PC-9 (cell line): ENCODE results near the gene GATAD2A. TPM values are rescaled to one million over a fixed set of nuclear protein-coding genes. Genes with fewer than 3 reads are reported as not detected.

Experiments
- BruUV-seq: library from RNA; stranded (reverse); fragments of 400-500 nt; replicated peaks from 2 replicates; lab custom pipeline; 2021; lab: Mats Ljungman, UMichigan
- CTCF ChIA-PET: fragments of 300-600 bp; sonication (Branson Sonifier 250); formaldehyde crosslinking; loops from one replicate; lab custom pipeline; 2022; ENCODE audit warnings: antibody characterized with exemption; lab: Charles Lee
- POLR2A ChIA-PET: fragments of 300-600 bp; sonication (Branson Sonifier 250); formaldehyde crosslinking; loops from one replicate; lab custom pipeline; 2022; ENCODE audit warnings: antibody characterized with exemption; ENCODE audit not compliant: unreplicated experiment; lab: Charles Lee
- DNase-seq, 2 experiments: peaks; one replicate each; pipeline versions ENCODE4 v3.0.0 to v3.0.0-alpha.2; 2015 to 2022; ENCODE audit warnings: mixed read lengths in 1 of 2
- H2AFZ ChIP-seq: fragments of 200-600 bp; sonication (generic); 2 replicates; pipeline ENCODE4 v1.8.1; 2017; ENCODE audit warnings: antibody characterized with exemption
- H3F3A ChIP-seq: fragments of 200-600 bp; sonication (generic); 2 replicates; pipeline ENCODE4 v1.8.1; 2017; ENCODE audit warnings: antibody characterized with exemption, mild to moderate bottlenecking, low read depth; ENCODE audit not compliant: insufficient read depth
- H3K27ac ChIP-seq: fragments of 200-600 bp; sonication (generic); 2 replicates; pipeline ENCODE4 v1.6.1; 2016; ENCODE audit warnings: mixed run types
- H3K27me3 ChIP-seq: fragments of 200-600 bp; sonication (generic); 2 replicates; pipeline ENCODE4 v1.6.1; 2016; ENCODE audit warnings: low read depth, mixed run types; ENCODE audit not compliant: insufficient read depth
- H3K36me3 ChIP-seq: fragments of 200-600 bp; sonication (generic); 2 replicates; pipeline ENCODE4 v1.6.1; 2016; ENCODE audit warnings: low read depth, mixed run types
- H3K4me1 ChIP-seq: fragments of 200-600 bp; sonication (generic); replicated peaks from 2 replicates; pipeline ENCODE4 v1.6.1; 2016; ENCODE audit warnings: mixed run types; ENCODE audit not compliant: insufficient read depth
- H3K4me2 ChIP-seq: fragments of 200-600 bp; sonication (generic); 2 replicates; pipeline ENCODE4 v1.6.1; 2017; ENCODE audit warnings: mixed run types
- H3K4me3 ChIP-seq: fragments of 200-600 bp; sonication (generic); 2 replicates; pipeline ENCODE4 v1.6.1; 2016; ENCODE audit warnings: mixed run types
- H3K79me2 ChIP-seq: fragments of 200-600 bp; sonication (generic); 2 replicates; pipeline ENCODE4 v1.6.1; 2017; ENCODE audit warnings: low read depth, mixed run types
- H3K9me2 ChIP-seq: fragments of 200-600 bp; sonication (generic); 2 replicates; pipeline ENCODE4 v1.8.1; 2017; ENCODE audit warnings: mild to moderate bottlenecking; ENCODE audit not compliant: insufficient read depth
- H3K9me3 ChIP-seq: fragments of 200-600 bp; sonication (generic); 2 replicates; pipeline ENCODE4 v1.8.1; 2016; ENCODE audit warnings: low read depth; ENCODE audit not compliant: insufficient read depth
- H4K20me1 ChIP-seq: fragments of 200-600 bp; sonication (generic); 2 replicates; pipeline ENCODE4 v1.8.1; 2017; ENCODE audit not compliant: insufficient read depth
- EZH2 ChIP-seq: fragments of 200-600 bp; sonication (generic); IDR thresholded peaks from 2 replicates; pipeline ENCODE4 v1.8.0; 2017; ENCODE audit warnings: antibody characterized with exemption, low read depth
- intact Hi-C: fragments of 100-400 bp; cut with micrococcal nuclease; formaldehyde crosslinking; loops from one replicate; pipeline ENCODE4 v1.10.0; 2022; ENCODE audit not compliant: unreplicated experiment
- total RNA-seq: library from RNA; stranded (reverse); gene quantifications from 2 replicates; pipeline ENCODE4 v1.2.3, GENCODE V29; 2021
- TF ChIP-seq, protein P1 (sequence below): fragments of 200-600 bp; sonication (generic); conservative IDR thresholded peaks from 2 replicates; pipeline ENCODE4 v1.6.1; 2017; ENCODE audit warnings: mixed run types, antibody characterized with exemption, mild to moderate bottlenecking, moderate library complexity

The GATAD2A gene
- total RNA-seq, 1 experiment from 2014 or later = 129 TPM

- peaks cover 75% of the 10 kb centered on the region for H4K20me1 ChIP-seq
- no peak for TF ChIP-seq EZH2
- TF ChIP-seq, protein P1, sequence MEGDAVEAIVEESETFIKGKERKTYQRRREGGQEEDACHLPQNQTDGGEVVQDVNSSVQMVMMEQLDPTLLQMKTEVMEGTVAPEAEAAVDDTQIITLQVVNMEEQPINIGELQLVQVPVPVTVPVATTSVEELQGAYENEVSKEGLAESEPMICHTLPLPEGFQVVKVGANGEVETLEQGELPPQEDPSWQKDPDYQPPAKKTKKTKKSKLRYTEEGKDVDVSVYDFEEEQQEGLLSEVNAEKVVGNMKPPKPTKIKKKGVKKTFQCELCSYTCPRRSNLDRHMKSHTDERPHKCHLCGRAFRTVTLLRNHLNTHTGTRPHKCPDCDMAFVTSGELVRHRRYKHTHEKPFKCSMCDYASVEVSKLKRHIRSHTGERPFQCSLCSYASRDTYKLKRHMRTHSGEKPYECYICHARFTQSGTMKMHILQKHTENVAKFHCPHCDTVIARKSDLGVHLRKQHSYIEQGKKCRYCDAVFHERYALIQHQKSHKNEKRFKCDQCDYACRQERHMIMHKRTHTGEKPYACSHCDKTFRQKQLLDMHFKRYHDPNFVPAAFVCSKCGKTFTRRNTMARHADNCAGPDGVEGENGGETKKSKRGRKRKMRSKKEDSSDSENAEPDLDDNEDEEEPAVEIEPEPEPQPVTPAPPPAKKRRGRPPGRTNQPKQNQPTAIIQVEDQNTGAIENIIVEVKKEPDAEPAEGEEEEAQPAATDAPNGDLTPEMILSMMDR = no peak
- peak overlapping the region; percentile 95 for H3K4me2 ChIP-seq
- peak; percentile 43 to 80 for DNase-seq
- H3K9me3 ChIP-seq = no peaks in the 10 kb centered on the region
- no peaks in the 10 kb centered on the region for H3K27me3 ChIP-seq
- intact Hi-C loops = loop anchor here (1.0 kb wide), 1 partner anchor 32 kb away; no protein-coding TSS in a partner anchor
- POLR2A ChIA-PET = interaction anchor here (0.6 kb wide), 3 partner anchors 14 to 120 kb away, joined by 4 to 5 read pairs (median 4); no protein-coding TSS in a partner anchor
- no peaks in the 10 kb centered on the region for H3K9me2 ChIP-seq
- peaks cover 48% of the 10 kb centered on the region for H3K4me1 ChIP-seq
- CTCF ChIA-PET = no interaction called here
- peak overlapping the region; percentile 10; the same call in 1 of the 2 replicates for H3K27ac ChIP-seq
- peaks cover 52% of the 10 kb centered on the region for H3F3A ChIP-seq
- H2AFZ ChIP-seq = no peak overlapping the region
- no peaks in the 10 kb centered on the region for H3K36me3 ChIP-seq
- peaks cover 89% of the 10 kb centered on the region for H3K79me2 ChIP-seq
- no peak overlapping the region for H3K4me3 ChIP-seq
- no TSS peak for BruUV-seq
Observed at GRCh38 chr19:19409205-19409604, 3.7 kb downstream of the GATAD2A start.

GRCh38 chr19:19409631-19410030, 4.2 kb downstream of the GATAD2A start:
- no peak for TF ChIP-seq EZH2
- TF ChIP-seq, protein P1 = no peak
- peaks cover 48% of the 10 kb centered on the region for H3F3A ChIP-seq
- BruUV-seq = no TSS peak
- no peaks in the 10 kb centered on the region for H3K9me2 ChIP-seq
- peaks cover 44% of the 10 kb centered on the region for H3K4me1 ChIP-seq
- H3K27me3 ChIP-seq = no peaks in the 10 kb centered on the region
- H3K36me3 ChIP-seq = no peaks in the 10 kb centered on the region
- peaks cover 89% of the 10 kb centered on the region for H3K79me2 ChIP-seq
- CTCF ChIA-PET = interaction anchor here (0.6 kb wide), 1 partner anchor 74 kb away, joined by 4 read pairs; no protein-coding TSS in a partner anchor
- DNase-seq = no peak
- no peak overlapping the region for H2AFZ ChIP-seq
- H3K4me3 ChIP-seq = no peak overlapping the region
- POLR2A ChIA-PET = interaction anchor here (0.6 kb wide), 3 partner anchors 37 to 530 kb away, joined by 4 to 14 read pairs (median 5); no protein-coding TSS in a partner anchor
- H3K4me2 ChIP-seq = peak overlapping the region; percentile 95
- H3K27ac ChIP-seq = no peak overlapping the region
- intact Hi-C loops = loop anchor here (1.0 kb wide), 1 partner anchor 32 kb away; no protein-coding TSS in a partner anchor
- H3K9me3 ChIP-seq = no peaks in the 10 kb centered on the region
- peaks cover 80% of the 10 kb centered on the region for H4K20me1 ChIP-seq

GRCh38 chr19:19410553-19411550, 5.4 kb downstream of the GATAD2A start:
- H3K27ac ChIP-seq = no peak overlapping the region
- TF ChIP-seq EZH2 = no peak
- TF ChIP-seq, protein P1 = no peak
- POLR2A ChIA-PET = no interaction called here
- peaks cover 39% of the 10 kb centered on the region for H3K4me1 ChIP-seq
- no TSS peak for BruUV-seq
- H3K27me3 ChIP-seq = no peaks in the 10 kb centered on the region
- no peak overlapping the region for H3K4me2 ChIP-seq
- no peak overlapping the region for H3K4me3 ChIP-seq
- H3K79me2 ChIP-seq = peaks cover 96% of the 10 kb centered on the region
- DNase-seq = no peak
- no peak overlapping the region for H2AFZ ChIP-seq
- CTCF ChIA-PET = interaction anchor here (0.6 kb wide), 2 partner anchors 48 to 72 kb away, joined by 3 to 4 read pairs; no protein-coding TSS in a partner anchor
- no peaks in the 10 kb centered on the region for H3K9me3 ChIP-seq
- H3F3A ChIP-seq = peaks cover 41% of the 10 kb centered on the region
- intact Hi-C loops = no loop called here
- H3K36me3 ChIP-seq = no peaks in the 10 kb centered on the region
- no peaks in the 10 kb centered on the region for H3K9me2 ChIP-seq
- H4K20me1 ChIP-seq = peaks cover 92% of the 10 kb centered on the region
